BE2C (cell line): ENCODE results near the gene TAS2R46.

Source experiments
- DNase-seq: peaks from one replicate; pipeline ENCODE4 v3.0.0-alpha.2; 2020
- H3K27me3 ChIP-seq: fragments of 250-450 bp; sonication (Bioruptor Pico); 2 replicates; pipeline ENCODE4 v1.5.1; 2020; ENCODE audit warnings: mild to moderate bottlenecking
- H3K36me3 ChIP-seq: fragments of 250-450 bp; sonication (Bioruptor Pico); 2 replicates; pipeline ENCODE4 v1.5.1; 2020; ENCODE audit warnings: mild to moderate bottlenecking
- H3K4me1 ChIP-seq: fragments of 250-450 bp; sonication (Bioruptor Pico); 2 replicates; pipeline ENCODE4 v1.5.1; 2020
- H3K4me3 ChIP-seq: 2 replicates; pipeline ENCODE4 v1.5.1; 2011; ENCODE audit warnings: low read depth, low read length
- H3K9me3 ChIP-seq: fragments of 250-450 bp; sonication (Bioruptor Pico); 2 replicates; pipeline ENCODE4 v1.5.1; 2020
- TF ChIP-seq, protein P1 (sequence below): IDR thresholded peaks from 2 replicates; pipeline ENCODE4 v1.5.1; 2012; ENCODE audit warnings: mild to moderate bottlenecking, low read depth, low read length

The TAS2R46 gene

DNA sequence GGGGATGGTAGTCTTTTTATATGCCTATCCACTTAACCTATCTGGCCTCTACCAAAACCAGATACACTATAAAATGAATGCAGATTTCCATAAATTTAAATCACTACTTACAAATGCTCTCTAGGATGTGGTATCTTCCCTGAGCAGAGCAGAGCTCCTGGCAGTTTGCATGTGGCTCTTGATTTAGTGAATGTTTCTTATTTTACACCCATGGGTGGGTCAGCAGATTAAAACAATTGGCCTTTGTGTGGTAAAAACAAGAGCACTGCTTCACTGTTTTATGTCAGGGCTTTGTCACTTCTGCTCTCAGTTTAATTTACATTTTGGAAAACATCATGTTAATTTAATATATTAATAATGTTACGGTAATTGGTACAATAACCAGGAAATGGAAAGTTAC, 45.2 kb downstream of the TAS2R46 start:
- no peak for DNase-seq
- no peaks in the 10 kb centered on the region for H3K27me3 ChIP-seq
- H3K4me1 ChIP-seq = no peaks in the 10 kb centered on the region
- peaks cover 2% of the 10 kb centered on the region; the same call in 1 of the 2 replicates for H3K36me3 ChIP-seq
- H3K4me3 ChIP-seq = no peak overlapping the region
- TF ChIP-seq, protein P1, sequence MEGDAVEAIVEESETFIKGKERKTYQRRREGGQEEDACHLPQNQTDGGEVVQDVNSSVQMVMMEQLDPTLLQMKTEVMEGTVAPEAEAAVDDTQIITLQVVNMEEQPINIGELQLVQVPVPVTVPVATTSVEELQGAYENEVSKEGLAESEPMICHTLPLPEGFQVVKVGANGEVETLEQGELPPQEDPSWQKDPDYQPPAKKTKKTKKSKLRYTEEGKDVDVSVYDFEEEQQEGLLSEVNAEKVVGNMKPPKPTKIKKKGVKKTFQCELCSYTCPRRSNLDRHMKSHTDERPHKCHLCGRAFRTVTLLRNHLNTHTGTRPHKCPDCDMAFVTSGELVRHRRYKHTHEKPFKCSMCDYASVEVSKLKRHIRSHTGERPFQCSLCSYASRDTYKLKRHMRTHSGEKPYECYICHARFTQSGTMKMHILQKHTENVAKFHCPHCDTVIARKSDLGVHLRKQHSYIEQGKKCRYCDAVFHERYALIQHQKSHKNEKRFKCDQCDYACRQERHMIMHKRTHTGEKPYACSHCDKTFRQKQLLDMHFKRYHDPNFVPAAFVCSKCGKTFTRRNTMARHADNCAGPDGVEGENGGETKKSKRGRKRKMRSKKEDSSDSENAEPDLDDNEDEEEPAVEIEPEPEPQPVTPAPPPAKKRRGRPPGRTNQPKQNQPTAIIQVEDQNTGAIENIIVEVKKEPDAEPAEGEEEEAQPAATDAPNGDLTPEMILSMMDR = no peak
- H3K9me3 ChIP-seq = no peaks in the 10 kb centered on the region

DNA sequence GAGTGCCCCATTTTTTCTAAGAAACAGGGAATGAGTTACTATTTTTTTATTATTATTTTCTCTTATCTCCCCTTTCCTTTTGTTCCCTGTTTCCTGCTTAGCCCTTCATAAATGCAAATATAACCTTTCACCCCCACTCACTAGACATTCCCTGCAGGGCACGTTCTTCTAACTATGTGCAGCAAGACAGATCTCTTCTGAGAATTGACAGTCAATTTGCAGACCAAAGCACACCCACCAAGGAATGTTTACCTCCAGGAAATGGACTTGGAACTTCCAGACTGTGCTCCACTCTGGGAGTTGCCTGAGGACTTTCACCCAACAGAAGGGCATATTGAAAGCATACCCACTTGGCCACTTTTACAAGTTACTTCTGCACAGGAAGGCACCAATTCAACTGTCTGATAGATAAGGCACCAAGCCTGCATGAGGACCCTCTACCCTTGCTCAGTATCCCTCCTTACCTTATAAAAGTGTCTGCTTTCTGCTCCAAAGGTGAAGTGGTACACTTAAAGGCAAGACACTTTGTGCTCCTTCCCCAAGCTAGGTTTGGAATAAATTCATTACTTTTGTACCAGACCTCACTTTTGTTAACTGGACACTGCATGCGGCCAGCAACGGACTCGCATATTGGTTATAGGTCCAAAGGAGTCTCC, 46.2 kb downstream of the TAS2R46 start:
- Histone ChIP-seq H3K27me3 (no peaks in the 10 kb centered on the region), H3K36me3 (peaks cover 2% of the 10 kb centered on the region; the same call in 1 of the 2 replicates), H3K4me3 (no peak overlapping the region), H3K4me1 (no peaks in the 10 kb centered on the region), H3K9me3 (no peaks in the 10 kb centered on the region)
- no peak for DNase-seq
- TF ChIP-seq, protein P1 = no peak

DNA sequence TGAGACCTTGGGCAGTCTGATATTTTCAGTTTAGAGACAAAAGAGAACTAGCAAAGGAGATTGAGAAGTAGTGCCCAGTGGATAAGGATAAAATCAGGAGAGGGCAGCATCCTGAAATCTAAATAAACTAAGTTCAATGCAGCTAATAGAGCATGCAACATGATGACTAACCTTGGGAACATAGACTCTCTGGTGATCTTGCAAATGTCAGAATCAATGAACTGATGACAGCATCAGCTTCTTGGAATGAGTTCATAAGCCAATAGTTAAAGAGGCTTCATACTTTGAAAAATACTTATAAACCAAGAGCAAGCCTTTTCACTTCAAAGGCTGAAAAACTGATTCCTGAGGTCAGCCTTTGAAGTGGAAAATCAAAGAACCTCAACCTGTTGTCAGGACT, 47.9 kb downstream of the TAS2R46 start:
- no peak for DNase-seq
- Histone ChIP-seq H3K4me1 (no peaks in the 10 kb centered on the region), H3K27me3 (no peaks in the 10 kb centered on the region), H3K36me3 (peaks cover 2% of the 10 kb centered on the region; the same call in 1 of the 2 replicates), H3K9me3 (no peaks in the 10 kb centered on the region), H3K4me3 (no peak overlapping the region)
- TF ChIP-seq, protein P1 = no peak
